ENCODE measurements around the gene ABCG8.

Gene ABCG8

DNA sequence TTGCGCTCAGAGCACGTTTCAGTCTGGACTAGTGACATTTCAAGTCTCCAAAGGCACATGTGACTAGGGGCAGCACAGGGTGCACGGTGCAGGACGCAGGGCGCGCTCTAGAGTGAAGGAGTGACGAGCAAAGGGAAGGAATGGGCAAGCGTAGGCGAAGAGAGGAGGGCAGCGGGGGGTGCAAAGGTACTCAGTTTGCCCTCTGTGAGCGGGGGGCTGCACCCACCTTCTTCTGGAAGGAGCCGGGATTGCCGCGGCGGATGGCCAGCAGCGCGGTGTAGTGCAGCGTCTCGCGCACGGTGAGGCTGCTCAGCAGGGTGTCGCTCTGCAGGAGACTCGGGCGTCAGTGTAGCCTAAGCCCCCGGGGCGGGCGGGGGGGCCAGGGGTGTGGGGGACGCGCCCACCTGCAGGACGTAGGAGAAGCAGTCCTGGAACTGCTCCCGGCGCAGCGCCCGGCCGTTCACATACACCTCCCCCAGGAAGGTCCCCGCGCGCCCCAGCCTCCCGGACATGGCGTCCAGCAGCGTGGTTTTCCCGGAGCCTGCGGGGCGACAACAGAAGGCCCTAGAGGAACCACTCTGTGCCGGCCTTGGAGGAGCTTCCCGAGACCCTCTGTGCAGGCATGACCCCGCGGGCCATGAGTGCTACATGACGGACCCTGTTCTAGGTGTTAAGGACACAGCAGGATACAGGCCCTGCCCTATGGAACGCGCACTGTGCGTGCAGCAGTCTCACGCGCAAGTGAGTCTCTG lies 7.1 kb upstream of the ABCG8 start:
- Histone ChIP-seq H3K9ac (ENCODE audit: low read length) (no peak overlapping the region), H3K4me1 (ENCODE audit: control insufficient read depth, insufficient read depth, low read depth, low read length) (no peaks in the 10 kb centered on the region), H3K9me3 (ENCODE audit: control insufficient read depth, low read length) (no peaks in the 10 kb centered on the region), H2BK120ac (ENCODE audit: low read depth, low read length) (no peak overlapping the region), H3K23ac (ENCODE audit: low read length in 2 of 2) (no peak overlapping the region), H3K27ac (ENCODE audit: low read length, poor library complexity, severe bottlenecking) (no peak overlapping the region), H2BK12ac (ENCODE audit: low read length in 2 of 2) (no peak overlapping the region), H3K18ac (ENCODE audit: low read depth in 1 of 2, low read length in 2 of 2) (no peak overlapping the region), H2AFZ (ENCODE audit: low read depth, low read length) (no peak overlapping the region), H3K27me3 (ENCODE audit: control insufficient read depth in 1 of 2, insufficient read depth in 1 of 2, low read length in 2 of 2) (peaks cover 0 to 45% of the 10 kb centered on the region in 2 experiments), H4K8ac (ENCODE audit: low read length) (no peak overlapping the region), H3K14ac (ENCODE audit: low read length in 2 of 2) (peak overlapping the region in 1 of 2 experiments; percentile 29), H3K4me3 (ENCODE audit: insufficient read depth in 1 of 2, low read depth in 1 of 2, low read length in 2 of 2) (peak overlapping the region in 1 of 2 experiments; percentile 60), H3K36me3 (ENCODE audit: control insufficient read depth in 1 of 2, insufficient read depth in 2 of 2, low read depth in 1 of 2, low read length in 2 of 2) (no peaks in the 10 kb centered on the region), H2AK5ac (ENCODE audit: low read length, severe bottlenecking) (no peak overlapping the region), H2BK15ac (ENCODE audit: low read depth, poor library complexity, severe bottlenecking) (no peak overlapping the region), H3K4ac (ENCODE audit: low read depth in 1 of 2, low read length in 2 of 2) (no peak overlapping the region), H4K91ac (ENCODE audit: low read length) (no peak overlapping the region), H2BK5ac (ENCODE audit: low read depth, low read length, poor library complexity, severe bottlenecking) (no peak overlapping the region), H3K4me2 (ENCODE audit: low read length, poor library complexity, severe bottlenecking) (no peak overlapping the region), H3K79me1 (replicated peaks; ENCODE audit: low read length, poor library complexity, severe bottlenecking) (no peaks in the 10 kb centered on the region)
- no peak for DNase-seq
- WGBS: 94% methylated on average over 54 of the region's 54 CpGs

DNA sequence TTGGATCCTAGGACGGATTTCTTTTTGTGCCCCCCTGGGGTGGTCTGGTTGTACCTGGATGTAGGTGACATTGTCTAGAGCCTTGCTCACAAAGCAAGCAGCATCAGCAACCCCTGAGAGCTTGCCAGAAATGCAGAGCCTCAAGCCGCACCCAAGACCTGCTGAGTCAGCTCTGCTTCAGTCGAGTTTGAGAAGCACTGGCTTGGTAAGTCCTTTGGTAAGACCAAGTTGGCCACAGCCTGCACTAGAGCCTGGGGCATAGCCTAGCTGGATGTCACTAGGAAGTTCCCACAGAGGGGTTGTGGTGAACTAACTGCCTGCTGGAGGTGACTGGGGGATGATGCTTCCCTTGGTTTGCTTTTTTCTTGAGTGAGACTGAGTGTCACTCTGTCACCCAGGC lies 6.3 kb upstream of the ABCG8 start:
- H3K4ac ChIP-seq (ENCODE audit: low read depth in 1 of 2, low read length in 2 of 2): no peak overlapping the region
- H2BK12ac ChIP-seq (ENCODE audit: low read length in 2 of 2): no peak overlapping the region
- H3K9me3 ChIP-seq (ENCODE audit: control insufficient read depth, low read length): no peaks in the 10 kb centered on the region
- no peak overlapping the region for H2AK5ac ChIP-seq (ENCODE audit: low read length, severe bottlenecking)
- no peaks in the 10 kb centered on the region for H3K4me1 ChIP-seq (ENCODE audit: control insufficient read depth, insufficient read depth, low read depth, low read length)
- H3K9ac ChIP-seq (ENCODE audit: low read length): no peak overlapping the region
- no peaks in the 10 kb centered on the region for H3K79me1 ChIP-seq (replicated peaks; ENCODE audit: low read length, poor library complexity, severe bottlenecking)
- no peak overlapping the region for H2BK120ac ChIP-seq (ENCODE audit: low read depth, low read length)
- 78% methylated on average over 3 of the region's 3 CpGs for WGBS
- H3K27ac ChIP-seq (ENCODE audit: low read length, poor library complexity, severe bottlenecking): no peak overlapping the region
- H2BK5ac ChIP-seq (ENCODE audit: low read depth, low read length, poor library complexity, severe bottlenecking): no peak overlapping the region
- H4K8ac ChIP-seq (ENCODE audit: low read length): no peak overlapping the region
- no peak overlapping the region for H4K91ac ChIP-seq (ENCODE audit: low read length)
- H3K27me3 ChIP-seq (ENCODE audit: control insufficient read depth in 1 of 2, insufficient read depth in 1 of 2, low read length in 2 of 2): peaks cover 0 to 49% of the 10 kb centered on the region in 2 experiments
- no peak overlapping the region for H2BK15ac ChIP-seq (ENCODE audit: low read depth, poor library complexity, severe bottlenecking)
- no peak overlapping the region for H3K18ac ChIP-seq (ENCODE audit: low read depth in 1 of 2, low read length in 2 of 2)
- no peak overlapping the region for H3K4me2 ChIP-seq (ENCODE audit: low read length, poor library complexity, severe bottlenecking)
- no peaks in the 10 kb centered on the region for H3K36me3 ChIP-seq (ENCODE audit: control insufficient read depth in 1 of 2, insufficient read depth in 2 of 2, low read depth in 1 of 2, low read length in 2 of 2)
- H3K14ac ChIP-seq (ENCODE audit: low read length in 2 of 2): no peak overlapping the region
- H3K23ac ChIP-seq (ENCODE audit: low read length in 2 of 2): no peak overlapping the region
- H3K4me3 ChIP-seq (ENCODE audit: insufficient read depth in 1 of 2, low read depth in 1 of 2, low read length in 2 of 2): no peak overlapping the region
- no peak overlapping the region for H2AFZ ChIP-seq (ENCODE audit: low read depth, low read length)
- DNase-seq: no peak

DNA sequence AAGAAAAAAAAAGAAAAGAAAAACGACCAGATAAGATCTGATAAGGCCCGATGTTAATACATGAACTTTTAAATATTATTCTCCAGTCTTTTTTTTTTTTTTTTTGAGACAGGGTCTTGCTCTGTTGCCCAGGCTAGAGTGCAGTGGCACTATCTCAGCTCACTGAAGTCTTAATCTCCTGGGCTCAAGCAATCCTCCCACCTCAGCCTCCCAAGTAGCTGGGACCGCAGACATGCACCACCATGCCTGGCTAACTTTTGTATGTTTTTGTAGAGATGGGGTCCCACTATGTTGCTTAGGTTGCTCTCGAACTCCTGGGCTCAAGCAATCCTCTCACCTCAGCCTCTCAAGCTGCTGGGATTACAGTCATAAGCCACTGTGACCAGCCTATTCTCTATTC lies 1.7 kb upstream of the ABCG8 start:
- no peak overlapping the region for H3K9ac ChIP-seq (ENCODE audit: low read length)
- H3K14ac ChIP-seq (ENCODE audit: low read length in 2 of 2): no peak overlapping the region
- H3K27me3 ChIP-seq (ENCODE audit: control insufficient read depth in 1 of 2, insufficient read depth in 1 of 2, low read length in 2 of 2): peaks cover 0 to 51% of the 10 kb centered on the region in 2 experiments
- no peak overlapping the region for H3K23ac ChIP-seq (ENCODE audit: low read length in 2 of 2)
- no peak overlapping the region for H3K27ac ChIP-seq (ENCODE audit: low read length, poor library complexity, severe bottlenecking)
- H2BK15ac ChIP-seq (ENCODE audit: low read depth, poor library complexity, severe bottlenecking): no peak overlapping the region
- no peak overlapping the region for H2AK5ac ChIP-seq (ENCODE audit: low read length, severe bottlenecking)
- no peak for DNase-seq
- no peak overlapping the region for H3K18ac ChIP-seq (ENCODE audit: low read depth in 1 of 2, low read length in 2 of 2)
- H3K79me1 ChIP-seq (replicated peaks; ENCODE audit: low read length, poor library complexity, severe bottlenecking): no peaks in the 10 kb centered on the region
- H2BK5ac ChIP-seq (ENCODE audit: low read depth, low read length, poor library complexity, severe bottlenecking): no peak overlapping the region
- no peak overlapping the region for H3K4me2 ChIP-seq (ENCODE audit: low read length, poor library complexity, severe bottlenecking)
- no peak overlapping the region for H4K8ac ChIP-seq (ENCODE audit: low read length)
- no peaks in the 10 kb centered on the region for H3K9me3 ChIP-seq (ENCODE audit: control insufficient read depth, low read length)
- no peak overlapping the region for H3K4ac ChIP-seq (ENCODE audit: low read depth in 1 of 2, low read length in 2 of 2)
- H2BK120ac ChIP-seq (ENCODE audit: low read depth, low read length): no peak overlapping the region
- WGBS: 87% methylated on average over 2 of the region's 4 CpGs
- H4K91ac ChIP-seq (ENCODE audit: low read length): no peak overlapping the region
- H3K36me3 ChIP-seq (ENCODE audit: control insufficient read depth in 1 of 2, insufficient read depth in 2 of 2, low read depth in 1 of 2, low read length in 2 of 2): no peaks in the 10 kb centered on the region
- H3K4me3 ChIP-seq (ENCODE audit: insufficient read depth in 1 of 2, low read depth in 1 of 2, low read length in 2 of 2): no peak overlapping the region
- no peak overlapping the region for H2BK12ac ChIP-seq (ENCODE audit: low read length in 2 of 2)
- no peaks in the 10 kb centered on the region for H3K4me1 ChIP-seq (ENCODE audit: control insufficient read depth, insufficient read depth, low read depth, low read length)
- no peak overlapping the region for H2AFZ ChIP-seq (ENCODE audit: low read depth, low read length)

DNA sequence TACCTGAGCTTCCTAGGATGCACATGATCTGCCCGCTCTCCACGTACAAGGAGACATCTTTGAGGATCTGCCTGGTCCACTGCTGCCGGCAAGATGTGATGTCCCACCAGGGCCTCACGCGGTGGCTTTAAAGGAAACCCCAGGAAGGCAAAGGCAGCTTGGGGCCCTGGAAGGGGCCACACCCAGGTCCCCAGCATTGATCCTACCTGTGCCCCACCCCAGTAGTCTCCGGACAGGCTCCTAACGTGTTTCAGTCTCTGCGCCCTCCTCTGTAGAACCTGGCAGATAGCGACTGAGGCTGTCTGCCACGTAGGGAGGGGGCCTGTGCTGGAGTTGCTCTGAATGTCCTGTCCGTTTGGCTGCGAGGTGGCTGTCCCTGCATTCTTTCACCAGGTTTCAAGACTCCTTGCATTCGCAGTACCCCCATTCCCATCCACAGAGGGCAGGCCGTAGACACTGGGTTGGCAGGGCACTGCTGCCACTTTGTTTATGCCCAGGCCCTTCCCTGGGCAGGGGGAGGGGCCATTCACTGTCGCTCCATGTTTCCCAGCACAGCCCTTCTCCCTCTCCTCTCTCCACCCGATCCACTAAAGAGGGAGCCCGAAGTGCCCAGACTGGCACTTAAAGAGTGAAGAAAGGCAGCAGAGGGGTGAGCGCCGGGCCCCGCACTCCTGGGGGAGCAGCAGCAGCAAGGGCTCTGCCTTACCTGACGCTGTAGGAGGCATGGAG lies 776 bp upstream of the ABCG8 start:
- Histone ChIP-seq H4K91ac (ENCODE audit: low read length) (no peak overlapping the region), H4K8ac (ENCODE audit: low read length) (no peak overlapping the region), H2BK5ac (ENCODE audit: low read depth, low read length, poor library complexity, severe bottlenecking) (no peak overlapping the region), H3K79me1 (replicated peaks; ENCODE audit: low read length, poor library complexity, severe bottlenecking) (no peaks in the 10 kb centered on the region), H2BK15ac (ENCODE audit: low read depth, poor library complexity, severe bottlenecking) (no peak overlapping the region), H3K27ac (ENCODE audit: low read length, poor library complexity, severe bottlenecking) (no peak overlapping the region), H3K9me3 (ENCODE audit: control insufficient read depth, low read length) (no peaks in the 10 kb centered on the region), H3K27me3 (ENCODE audit: control insufficient read depth in 1 of 2, insufficient read depth in 1 of 2, low read length in 2 of 2) (peaks cover 0 to 54% of the 10 kb centered on the region in 2 experiments), H3K36me3 (ENCODE audit: control insufficient read depth in 1 of 2, insufficient read depth in 2 of 2, low read depth in 1 of 2, low read length in 2 of 2) (no peaks in the 10 kb centered on the region), H2AK5ac (ENCODE audit: low read length, severe bottlenecking) (no peak overlapping the region), H2BK12ac (ENCODE audit: low read length in 2 of 2) (no peak overlapping the region), H3K4me2 (ENCODE audit: low read length, poor library complexity, severe bottlenecking) (no peak overlapping the region), H3K18ac (ENCODE audit: low read depth in 1 of 2, low read length in 2 of 2) (no peak overlapping the region), H3K9ac (ENCODE audit: low read length) (no peak overlapping the region), H3K23ac (ENCODE audit: low read length in 2 of 2) (no peak overlapping the region), H2BK120ac (ENCODE audit: low read depth, low read length) (no peak overlapping the region), H3K4me3 (ENCODE audit: insufficient read depth in 1 of 2, low read depth in 1 of 2, low read length in 2 of 2) (no peak overlapping the region), H3K14ac (ENCODE audit: low read length in 2 of 2) (no peak overlapping the region), H2AFZ (ENCODE audit: low read depth, low read length) (no peak overlapping the region), H3K4me1 (ENCODE audit: control insufficient read depth, insufficient read depth, low read depth, low read length) (no peaks in the 10 kb centered on the region), H3K4ac (ENCODE audit: low read depth in 1 of 2, low read length in 2 of 2) (no peak overlapping the region)
- WGBS: 94% methylated on average over 21 of the region's 21 CpGs
- DNase-seq: no peak
